Measurements from ENCODE around the gene GREB1.

DNA sequence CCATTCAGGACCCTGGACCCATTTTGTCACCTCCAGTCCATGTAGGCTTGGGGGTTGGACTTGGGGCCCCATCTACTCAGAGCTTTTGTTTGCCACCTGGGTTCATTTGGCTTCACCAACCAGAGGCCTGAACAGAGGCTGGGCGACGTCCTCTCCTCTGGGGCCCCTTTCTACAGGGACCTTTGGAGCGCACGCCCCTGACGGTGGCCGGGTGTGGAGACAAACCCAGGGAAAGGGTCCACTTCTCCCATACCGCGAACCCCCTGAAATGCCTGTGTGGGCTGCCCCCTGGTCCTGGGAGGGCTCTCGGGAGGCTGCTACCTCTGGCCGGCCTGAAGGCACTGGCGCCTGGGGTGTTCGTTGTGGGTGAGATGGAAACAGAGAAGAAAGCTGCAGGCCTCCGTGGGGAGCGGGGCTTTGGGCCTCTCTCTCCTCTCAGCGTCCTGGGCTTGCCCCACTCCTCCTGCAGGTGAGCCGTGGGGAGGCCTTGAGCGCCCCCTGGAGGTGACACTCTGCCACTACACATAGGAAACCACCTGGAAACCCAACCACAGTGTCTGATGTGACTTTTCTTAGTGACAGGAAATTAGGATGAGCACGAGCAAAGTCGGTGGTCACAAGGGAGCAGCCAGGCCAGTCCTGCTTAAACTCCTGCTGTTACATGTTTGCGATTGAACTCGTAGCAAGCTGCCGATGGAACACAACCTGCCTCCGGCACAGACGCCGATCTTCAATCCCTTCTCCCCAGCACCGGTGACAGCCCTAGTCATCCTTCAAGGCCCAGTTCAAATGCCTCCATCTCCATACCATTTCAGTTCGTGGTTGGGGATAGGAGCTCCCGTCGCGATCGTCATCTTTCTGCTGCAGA is 148.1 kb downstream of the GREB1 start:
- TF ChIP-seq EP300 (IDR thresholded peaks at IDR 0.05; ENCODE audit: borderline replicate concordance) (no peak), NFIC (IDR thresholded peaks at IDR 0.05) (no peak), RAD21 (IDR thresholded peaks at IDR 0.05; ENCODE audit: low read depth) (peak; percentile 89), TCF12 (IDR thresholded peaks at IDR 0.05; ENCODE audit: low read depth) (no peak), ZBTB7A (IDR thresholded peaks at IDR 0.05; ENCODE audit: low read depth) (no peak), YY1 (IDR thresholded peaks at IDR 0.05; ENCODE audit: low read depth) (no peak), FOXM1 (IDR thresholded peaks at IDR 0.05; ENCODE audit: borderline replicate concordance, low read depth) (no peak), CEBPB (IDR thresholded peaks at IDR 0.05) (no peak), TAF1 (IDR thresholded peaks at IDR 0.05; ENCODE audit: low read depth) (no peak), TEAD4 (IDR thresholded peaks at IDR 0.05) (no peak)
- TF ChIP-seq, protein P1, sequence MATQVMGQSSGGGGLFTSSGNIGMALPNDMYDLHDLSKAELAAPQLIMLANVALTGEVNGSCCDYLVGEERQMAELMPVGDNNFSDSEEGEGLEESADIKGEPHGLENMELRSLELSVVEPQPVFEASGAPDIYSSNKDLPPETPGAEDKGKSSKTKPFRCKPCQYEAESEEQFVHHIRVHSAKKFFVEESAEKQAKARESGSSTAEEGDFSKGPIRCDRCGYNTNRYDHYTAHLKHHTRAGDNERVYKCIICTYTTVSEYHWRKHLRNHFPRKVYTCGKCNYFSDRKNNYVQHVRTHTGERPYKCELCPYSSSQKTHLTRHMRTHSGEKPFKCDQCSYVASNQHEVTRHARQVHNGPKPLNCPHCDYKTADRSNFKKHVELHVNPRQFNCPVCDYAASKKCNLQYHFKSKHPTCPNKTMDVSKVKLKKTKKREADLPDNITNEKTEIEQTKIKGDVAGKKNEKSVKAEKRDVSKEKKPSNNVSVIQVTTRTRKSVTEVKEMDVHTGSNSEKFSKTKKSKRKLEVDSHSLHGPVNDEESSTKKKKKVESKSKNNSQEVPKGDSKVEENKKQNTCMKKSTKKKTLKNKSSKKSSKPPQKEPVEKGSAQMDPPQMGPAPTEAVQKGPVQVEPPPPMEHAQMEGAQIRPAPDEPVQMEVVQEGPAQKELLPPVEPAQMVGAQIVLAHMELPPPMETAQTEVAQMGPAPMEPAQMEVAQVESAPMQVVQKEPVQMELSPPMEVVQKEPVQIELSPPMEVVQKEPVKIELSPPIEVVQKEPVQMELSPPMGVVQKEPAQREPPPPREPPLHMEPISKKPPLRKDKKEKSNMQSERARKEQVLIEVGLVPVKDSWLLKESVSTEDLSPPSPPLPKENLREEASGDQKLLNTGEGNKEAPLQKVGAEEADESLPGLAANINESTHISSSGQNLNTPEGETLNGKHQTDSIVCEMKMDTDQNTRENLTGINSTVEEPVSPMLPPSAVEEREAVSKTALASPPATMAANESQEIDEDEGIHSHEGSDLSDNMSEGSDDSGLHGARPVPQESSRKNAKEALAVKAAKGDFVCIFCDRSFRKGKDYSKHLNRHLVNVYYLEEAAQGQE (IDR thresholded peaks at IDR 0.05; ENCODE audit: low read depth), result no peak
- TF ChIP-seq, protein P2, sequence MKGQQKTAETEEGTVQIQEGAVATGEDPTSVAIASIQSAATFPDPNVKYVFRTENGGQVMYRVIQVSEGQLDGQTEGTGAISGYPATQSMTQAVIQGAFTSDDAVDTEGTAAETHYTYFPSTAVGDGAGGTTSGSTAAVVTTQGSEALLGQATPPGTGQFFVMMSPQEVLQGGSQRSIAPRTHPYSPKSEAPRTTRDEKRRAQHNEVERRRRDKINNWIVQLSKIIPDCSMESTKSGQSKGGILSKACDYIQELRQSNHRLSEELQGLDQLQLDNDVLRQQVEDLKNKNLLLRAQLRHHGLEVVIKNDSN (IDR thresholded peaks at IDR 0.05), result no peak
- TF ChIP-seq, protein P3, sequence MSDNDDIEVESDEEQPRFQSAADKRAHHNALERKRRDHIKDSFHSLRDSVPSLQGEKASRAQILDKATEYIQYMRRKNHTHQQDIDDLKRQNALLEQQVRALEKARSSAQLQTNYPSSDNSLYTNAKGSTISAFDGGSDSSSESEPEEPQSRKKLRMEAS (IDR thresholded peaks at IDR 0.05), result no peak
